GM18858 (cell line): ENCODE measurements around the gene MEIKIN.
"Not testable (repeated sequence)": the region's sequence is repeated elsewhere in the genome, so short reads cannot be mapped to it uniquely, and the experiment has no call there.

Experiments
- ATAC-seq: cut with Tn5 transposase; IDR thresholded peaks from one replicate; pipeline ENCODE4 v1.9.1; 2021; ENCODE audit not compliant: unreplicated experiment

The MEIKIN gene

GRCh38 chr5:131913603-131914002 is 31.9 kb downstream of the MEIKIN start:
- ATAC-seq: no peak

GRCh38 chr5:131906668-131907067 is 38.8 kb downstream of the MEIKIN start:
- no peak for ATAC-seq

- ATAC-seq: not testable (repeated sequence)
Measured at GRCh38 chr5:131902266-131902665, 43.2 kb downstream of the MEIKIN start.

- no peak for ATAC-seq
Measured at GRCh38 chr5:131899686-131900085, 45.8 kb downstream of the MEIKIN start.

- no peak for ATAC-seq
Measured at GRCh38 chr5:131883984-131884383, 61.5 kb downstream of the MEIKIN start.

- no peak for ATAC-seq
Measured at GRCh38 chr5:131879705-131880104, 65.8 kb downstream of the MEIKIN start.

- no peak for ATAC-seq
Measured at GRCh38 chr5:131877873-131878272, 67.6 kb downstream of the MEIKIN start.

- ATAC-seq: not testable (repeated sequence)
Measured at GRCh38 chr5:131871251-131871650, 74.2 kb downstream of the MEIKIN start.

GRCh38 chr5:131867524-131867923 is 77.9 kb downstream of the MEIKIN start:
- ATAC-seq: no peak

- ATAC-seq: no peak
Measured at GRCh38 chr5:131863700-131864099, 81.8 kb downstream of the MEIKIN start.

- no peak for ATAC-seq
Measured at GRCh38 chr5:131857388-131857787, 88.1 kb downstream of the MEIKIN start.

GRCh38 chr5:131855452-131855851 is 90.0 kb downstream of the MEIKIN start:
- no peak for ATAC-seq

- no peak for ATAC-seq
Measured at GRCh38 chr5:131854134-131854533, 91.3 kb downstream of the MEIKIN start.

GRCh38 chr5:131848662-131849061 is 96.8 kb downstream of the MEIKIN start:
- ATAC-seq: no peak

GRCh38 chr5:131846536-131846935 is 98.9 kb downstream of the MEIKIN start:
- ATAC-seq: no peak

GRCh38 chr5:131845828-131846227 is 99.6 kb downstream of the MEIKIN start:
- ATAC-seq: no peak

- ATAC-seq: not testable (repeated sequence)
Measured at GRCh38 chr5:131842971-131843370, 102.5 kb downstream of the MEIKIN start.

GRCh38 chr5:131832702-131833101 is 112.8 kb downstream of the MEIKIN start:
- not testable (repeated sequence) for ATAC-seq

GRCh38 chr5:131825404-131826013 is 120.0 kb downstream of the MEIKIN start:
- ATAC-seq: peak; percentile 66

- ATAC-seq: no peak
Measured at GRCh38 chr5:131824631-131825030, 120.8 kb downstream of the MEIKIN start.

GRCh38 chr5:131821221-131821620 is 124.2 kb downstream of the MEIKIN start:
- ATAC-seq: no peak

GRCh38 chr5:131818001-131818724 is 127.3 kb downstream of the MEIKIN start:
- ATAC-seq: no peak

- ATAC-seq: no peak
Measured at GRCh38 chr5:131814990-131815389, 130.5 kb downstream of the MEIKIN start.
